GM19324 (cell line): ENCODE data around the gene STPG4.

Experiments
- ATAC-seq: cut with Tn5 transposase; IDR thresholded peaks from one replicate; pipeline ENCODE4 v1.9.1; 2021; ENCODE audit warnings: mild to moderate bottlenecking, moderate library complexity; ENCODE audit not compliant: unreplicated experiment, low FRiP score

STPG4 gene

DNA sequence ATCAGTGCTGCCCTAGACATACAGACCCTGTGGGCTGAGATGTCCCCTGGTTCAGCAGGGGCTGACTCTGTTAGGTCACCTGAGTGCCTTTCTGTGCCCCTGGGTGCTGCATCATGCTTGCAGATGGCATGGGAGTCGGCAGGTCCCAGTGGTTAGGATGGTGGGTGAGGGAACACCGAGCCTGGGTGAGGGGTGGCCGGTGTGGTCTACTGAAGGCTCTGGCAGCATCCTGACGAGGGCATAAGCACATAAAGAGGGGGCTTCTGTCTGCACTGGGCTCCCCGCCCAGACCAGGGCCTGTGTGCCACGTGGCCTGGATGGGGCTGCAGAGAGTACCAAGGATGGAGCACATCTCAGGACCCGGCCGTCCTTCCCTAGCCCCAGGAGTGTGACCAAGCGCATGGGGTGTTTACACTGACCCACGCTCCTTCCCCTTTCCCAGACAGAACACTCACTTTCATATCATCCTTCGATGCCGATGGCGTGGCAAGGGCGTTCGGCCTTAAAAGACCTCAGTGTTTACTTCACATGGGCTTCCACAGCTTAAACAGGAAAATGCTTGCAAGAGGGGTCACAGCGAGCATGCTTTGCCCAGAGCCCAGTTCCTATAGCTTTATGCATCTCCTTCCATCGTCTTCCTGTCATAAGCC lies 115.1 kb downstream of the STPG4 start:
- ATAC-seq, result no peak

DNA sequence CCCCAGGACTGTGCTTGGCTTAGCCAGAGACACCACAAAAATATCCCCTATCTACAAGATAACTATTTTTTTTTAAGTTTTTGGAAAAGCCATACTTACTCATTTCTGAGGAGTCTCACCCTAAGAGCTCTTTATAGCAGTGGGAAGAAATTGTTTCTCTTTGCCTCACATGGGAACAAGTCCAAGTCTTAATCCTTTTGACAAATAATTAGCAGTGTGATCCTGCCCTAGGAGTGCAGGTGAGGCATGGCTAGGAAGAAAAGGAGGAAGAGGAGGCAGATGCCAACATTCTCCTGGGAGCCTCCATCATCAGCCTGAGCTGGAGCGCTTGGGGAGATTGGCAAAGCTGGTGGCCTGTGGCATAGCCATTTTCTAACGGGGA lies 115.6 kb downstream of the STPG4 start:
- no peak for ATAC-seq

DNA sequence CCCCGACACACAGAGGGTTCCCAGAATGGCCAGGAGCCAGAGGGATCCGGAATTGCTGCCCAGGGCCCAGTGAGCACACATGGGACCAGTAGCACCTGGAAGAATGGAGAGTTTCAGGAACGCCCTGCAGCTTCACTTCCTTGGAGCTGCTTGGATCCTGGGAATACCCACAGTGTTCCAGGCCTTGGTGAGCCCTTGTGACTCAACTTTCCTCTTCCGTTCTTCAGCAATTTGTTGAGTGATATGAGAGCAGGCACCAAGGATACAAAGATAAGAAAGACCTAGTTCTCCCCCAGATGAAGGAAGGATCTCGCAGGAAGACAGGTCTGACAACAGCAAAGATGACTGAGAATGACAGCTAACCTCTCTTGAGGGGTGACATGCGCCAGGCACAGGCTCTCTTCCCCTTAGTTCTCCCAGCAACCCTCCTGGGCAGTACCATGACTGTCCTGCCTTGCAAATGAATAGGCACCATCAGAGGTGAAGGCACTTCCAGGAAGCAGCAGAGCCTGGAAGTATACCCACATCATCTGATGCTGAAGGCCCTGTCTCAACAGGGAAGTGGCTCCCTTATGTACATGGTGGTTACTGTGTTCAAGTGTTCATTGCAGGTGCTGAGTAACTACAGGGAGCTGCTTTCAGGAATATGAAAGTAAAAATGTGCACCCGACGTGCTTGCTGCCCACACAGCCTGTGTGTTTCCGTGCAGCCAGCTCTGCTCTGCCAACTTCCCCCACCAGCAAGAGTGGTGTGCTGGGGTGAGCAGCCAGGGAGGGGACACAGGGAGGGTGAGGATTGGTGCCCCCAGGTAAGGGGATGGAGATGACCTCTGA lies 116.2 kb downstream of the STPG4 start:
- ATAC-seq, result no peak

DNA sequence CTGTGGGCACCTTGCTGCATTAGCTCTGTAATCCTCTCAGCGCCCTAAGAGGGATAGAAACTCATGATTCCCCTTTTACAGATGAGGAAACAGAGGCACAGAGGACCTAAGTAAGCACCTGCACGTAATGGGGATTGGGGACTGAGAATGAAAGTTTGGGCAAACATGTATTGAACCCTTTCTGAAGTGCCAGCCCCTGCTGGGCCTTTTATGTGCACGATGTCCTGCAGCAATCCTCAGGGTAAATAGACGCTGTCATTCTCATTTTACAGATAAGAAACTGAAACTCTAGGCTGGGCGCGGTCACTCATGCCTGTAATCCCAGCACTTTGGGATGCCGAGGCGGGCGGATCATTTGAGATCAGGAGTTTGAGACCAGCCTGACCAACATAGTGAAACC lies 117.4 kb downstream of the STPG4 start:
- no peak for ATAC-seq
